A549 (cell line): ENCODE data around the gene LRP1. TPM values are rescaled to one million over a fixed set of nuclear protein-coding genes. Genes with fewer than 3 reads are reported as not detected.

ENCODE experiments used
- ATAC-seq, 2 experiments: fragments of 200-7000 bp in 1 of 2; fragments of >200 bp in 1 of 2; cut with Nextera tagmentation in 1 of 2; cut with Tn5 transposase in 1 of 2; 3 replicates each; pipeline versions ENCODE4 v1.8.0 to v1.9.1; 2018 to 2020; ENCODE audit warnings: mild to moderate bottlenecking in 1 of 2, moderate library complexity in 1 of 2
- CTCF ChIA-PET: fragments of 300-600 bp; sonication (Branson Sonifier 250); formaldehyde crosslinking; extraction: SDS; loops from one replicate; lab custom pipeline; 2021; ENCODE audit warnings: antibody characterized with exemption, inconsistent platforms; lab: Yijun Ruan, JAX
- POLR2A ChIA-PET: fragments of 350-600 bp; formaldehyde crosslinking; extraction: SDS; loops from one replicate; lab custom pipeline; 2021; ENCODE audit warnings: antibody characterized with exemption, inconsistent platforms; lab: Yijun Ruan, JAX
- DNase-seq, 2 experiments: peaks; one replicate each; pipeline versions ENCODE4 v3.0.0 to v3.0.0-alpha.2; 2011 to 2016; ENCODE audit warnings: low read depth in 1 of 2, low spot score in 1 of 2
- FAIRE-seq: peaks from 2 replicates; lab custom pipeline; 2011; peaks lifted over from hg19 to GRCh38; lab: Jason Lieb, UNC
- H3K27ac ChIP-seq, 2 experiments: fragments of >200 bp; sonication (Bioruptor Twin); formaldehyde crosslinking; 3 replicates each; pipeline ENCODE4 v1.5.1; 2016 to 2017
- H3K4me1 ChIP-seq: fragments of >200 bp; sonication (Bioruptor Twin); formaldehyde crosslinking; 3 replicates; pipeline ENCODE4 v1.6.1; 2016
- H3K4me2 ChIP-seq: fragments of >200 bp; sonication (Bioruptor Twin); formaldehyde crosslinking; 3 replicates; pipeline ENCODE4 v1.6.1; 2016
- H3K4me3 ChIP-seq: fragments of >200 bp; sonication (Bioruptor Twin); formaldehyde crosslinking; 3 replicates; pipeline ENCODE4 v1.5.1; 2016
- H3K9me3 ChIP-seq: fragments of >200 bp; sonication (Bioruptor Twin); formaldehyde crosslinking; 3 replicates; pipeline ENCODE4 v1.6.1; 2016
- CHD2 ChIP-seq: fragments of 150-350 bp; IDR thresholded peaks from 2 replicates; pipeline ENCODE4 v1.6.1; 2014; ENCODE audit warnings: low read length; ENCODE audit not compliant: partially characterized antibody
- FOSL2 ChIP-seq, 2 experiments: fragments of 450-650 bp in 1 of 2; fragments of >200 bp in 1 of 2; sonication (Bioruptor Twin) in 1 of 2; formaldehyde crosslinking; IDR thresholded peaks; 2 replicates each; pipeline versions ENCODE4 v1.5.0 to v1.6.1; 2016 to 2020; ENCODE audit warnings: mild to moderate bottlenecking in 1 of 2, moderate library complexity in 1 of 2
- JUN ChIP-seq, 2 experiments: fragments of >200 bp; sonication (Bioruptor Twin); formaldehyde crosslinking; IDR thresholded peaks; 2 replicates in 1 of 2; 3 replicates in 1 of 2; pipeline ENCODE4 v1.6.1; 2016 to 2017
- JUNB ChIP-seq: fragments of >200 bp; sonication (Bioruptor Twin); formaldehyde crosslinking; IDR thresholded peaks from 2 replicates; pipeline ENCODE4 v1.6.1; 2016
- KDM5A ChIP-seq: fragments of 200-600 bp; sonication (generic); IDR thresholded peaks from 2 replicates; pipeline ENCODE4 v1.6.1; 2016; ENCODE audit warnings: antibody characterized with exemption, mild to moderate bottlenecking
- MAFK ChIP-seq: fragments of 450-650 bp; IDR thresholded peaks from 2 replicates; pipeline ENCODE4 v1.6.1; 2014; ENCODE audit not compliant: partially characterized antibody
- MYC ChIP-seq: IDR thresholded peaks from 2 replicates; pipeline ENCODE4 v1.6.1; 2012; ENCODE audit warnings: mild to moderate bottlenecking, inconsistent platforms, low read length, improper control_type of control experiment, borderline replicate concordance
- NFE2L2 ChIP-seq: fragments of 150-350 bp; conservative IDR thresholded peaks from 2 replicates; pipeline ENCODE4 v1.6.1; 2014; ENCODE audit warnings: low read length
- NPAS2 ChIP-seq: fragments of 250-450 bp; sonication (Bioruptor Pico); IDR thresholded peaks from 2 replicates; pipeline ENCODE4 v1.8.0; 2022; ENCODE audit warnings: mild to moderate bottlenecking, moderate library complexity, borderline replicate concordance
- RAD21 ChIP-seq, 2 experiments: fragments of >200 bp in 1 of 2; sonication (Bioruptor Twin) in 1 of 2; formaldehyde crosslinking in 1 of 2; IDR thresholded peaks in 1 of 2; conservative IDR thresholded peaks in 1 of 2; 2 replicates in 1 of 2; 3 replicates in 1 of 2; pipeline ENCODE4 v1.6.1; 2012 to 2018; ENCODE audit warnings: inconsistent platforms in 1 of 2
- RARB ChIP-seq: fragments of 250-450 bp; sonication (Bioruptor Pico); IDR thresholded peaks from 2 replicates; pipeline ENCODE4 v1.8.0; 2021; ENCODE audit warnings: mild to moderate bottlenecking, moderate library complexity
- SMC3 ChIP-seq: fragments of >200 bp; sonication (Bioruptor Twin); formaldehyde crosslinking; IDR thresholded peaks from 3 replicates; pipeline ENCODE4 v1.6.1; 2018; ENCODE audit warnings: inconsistent platforms
- TFCP2L1 ChIP-seq: fragments of 250-450 bp; sonication (Bioruptor Pico); IDR thresholded peaks from 2 replicates; pipeline ENCODE4 v1.5.0; 2021; ENCODE audit warnings: mild to moderate bottlenecking
- ZC3H11A ChIP-seq: fragments of 450-650 bp; IDR thresholded peaks from 2 replicates; pipeline ENCODE4 v1.6.1; 2014; ENCODE audit warnings: antibody characterized with exemption, mild to moderate bottlenecking
- ZFP36 ChIP-seq: fragments of 450-650 bp; IDR thresholded peaks from 2 replicates; pipeline ENCODE4 v1.6.1; 2014; ENCODE audit warnings: borderline replicate concordance; ENCODE audit not compliant: partially characterized antibody
- WGBS: methylation state at CpG from one replicate; pipeline ENCODE4 v1.1.6; 2017; ENCODE audit errors: missing lambda C conversion rate; 5-methylcytosine and 5-hydroxymethylcytosine counted together
- polyA plus RNA-seq, 4 experiments: library from polyadenylated mRNA; depleted of rRNA in 3 of 4; stranded (reverse); fragments of >200 nt; fragmentation: RNase III in 1 of 4; extraction: RNeasy Plus Mini Kit Qiagen cat#74134 plus additional on column Dnase treatment in 1 of 4; gene quantifications; 2 replicates in 3 of 4; 3 replicates in 1 of 4; pipeline ENCODE4 v1.2.3, GENCODE V29; 2011 to 2017
- TF ChIP-seq, protein P1 (sequence below): fragments of >200 bp; sonication (Bioruptor Twin); formaldehyde crosslinking; IDR thresholded peaks from 2 replicates; pipeline ENCODE4 v1.6.1; 2016
- TF ChIP-seq, protein P2 (sequence below): fragments of >200 bp; sonication (Bioruptor Twin); formaldehyde crosslinking; IDR thresholded peaks from 3 replicates; pipeline ENCODE4 v1.6.1; 2016
- TF ChIP-seq, protein P3 (sequence below): IDR thresholded peaks from 2 replicates; pipeline ENCODE4 v1.6.1; 2012
- TF ChIP-seq, protein P4 (sequence below): fragments of 250-450 bp; sonication (Bioruptor Pico); IDR thresholded peaks from 2 replicates; pipeline ENCODE4 v1.5.0; 2020; ENCODE audit warnings: low read depth, mild to moderate bottlenecking, moderate library complexity

The LRP1 gene
- polyA plus RNA-seq, 2 of the 4 experiments (the other 2 are of a cell fraction) = 5.6 to 9.4 TPM

DNA sequence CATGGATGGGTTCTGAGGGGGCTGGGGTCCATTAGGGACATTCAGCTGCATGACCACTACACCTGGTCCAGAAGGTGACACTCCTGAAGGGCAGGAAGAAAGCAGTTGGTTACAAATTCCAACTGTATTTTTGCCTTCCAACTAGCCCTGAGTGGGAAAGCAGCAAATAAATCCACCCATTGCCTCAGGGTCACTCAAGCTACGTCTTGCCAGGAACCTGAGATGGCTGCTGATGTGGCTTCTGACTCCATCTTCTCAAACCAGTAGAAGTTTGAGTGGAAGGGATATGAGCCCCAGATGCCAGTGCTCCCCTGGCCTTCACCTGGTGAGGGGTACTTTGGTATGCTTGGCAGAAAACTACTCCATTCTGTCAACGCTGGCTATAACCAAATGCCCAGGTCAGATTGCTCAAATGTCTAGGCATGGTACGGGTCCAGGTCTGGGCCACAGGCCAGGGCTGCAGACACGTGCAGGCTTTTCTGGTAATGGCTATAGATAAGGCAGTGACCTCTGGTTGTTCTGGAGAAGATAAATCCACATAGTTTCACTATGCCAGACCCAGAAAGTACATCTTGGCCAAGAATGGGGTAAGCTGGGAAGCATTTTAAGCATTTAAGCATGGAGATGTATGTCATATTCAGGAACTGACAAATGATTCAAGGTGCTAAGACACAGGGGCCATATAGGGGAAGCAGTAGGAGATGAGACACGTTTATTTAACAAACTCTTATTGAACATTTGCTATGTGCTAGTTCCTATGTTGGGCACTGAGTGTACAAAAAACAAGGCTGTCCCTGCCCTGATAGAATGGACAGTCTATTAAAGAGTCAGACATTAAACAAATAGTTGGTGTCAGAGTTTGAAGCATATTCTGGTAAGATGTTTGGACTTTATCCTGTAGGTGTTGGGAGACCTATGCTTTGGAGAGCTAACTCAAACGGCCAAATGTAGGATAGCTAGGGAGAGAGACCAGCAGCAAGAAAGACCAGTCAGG is 131.0 kb downstream of the LRP1 start:
- ChIA-PET POLR2A (no interaction called here), CTCF (interaction anchor here (0.6 to 18.3 kb wide), 6 partner anchors 12 to 232 kb away, joined by 3 to 316 read pairs (median 4); partner anchors contain the start of genes GLI1, INHBE and STAC3)

DNA sequence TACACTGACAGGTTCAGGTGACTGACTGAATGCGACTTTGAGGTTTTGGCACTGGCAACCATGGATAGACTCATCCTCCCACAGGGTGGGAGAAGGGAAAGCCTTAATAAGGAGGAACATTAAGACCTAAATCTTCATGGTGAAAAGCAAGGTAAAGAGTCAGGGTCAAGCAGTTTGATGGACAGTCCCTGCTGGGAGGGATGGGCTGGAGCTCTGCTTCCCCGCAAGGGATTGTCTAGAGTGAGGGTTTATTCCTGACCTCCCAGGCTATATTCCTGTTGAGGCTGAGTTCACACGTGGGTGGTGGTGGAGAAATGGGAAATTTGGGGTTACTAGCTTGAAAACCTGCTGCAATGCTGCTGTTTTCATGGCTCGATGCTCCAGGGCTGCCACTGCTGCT is 132.1 kb downstream of the LRP1 start:
- WGBS = 79% methylated on average over 4 of the region's 4 CpGs
- Histone ChIP-seq H3K27ac (no peak overlapping the region), H3K4me1 (0 out of 3 replicates have a peak, but pooled peaks cover 3% of the 10 kb centered on the region), H3K4me3 (no peak overlapping the region), H3K4me2 (no peak overlapping the region), H3K9me3 (no peaks in the 10 kb centered on the region)
- ATAC-seq (no peak), DNase-seq (no peak), FAIRE-seq (no peak)
- TF ChIP-seq, protein P1, sequence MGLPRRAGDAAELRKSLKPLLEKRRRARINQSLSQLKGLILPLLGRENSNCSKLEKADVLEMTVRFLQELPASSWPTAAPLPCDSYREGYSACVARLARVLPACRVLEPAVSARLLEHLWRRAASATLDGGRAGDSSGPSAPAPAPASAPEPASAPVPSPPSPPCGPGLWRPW = no peak
- TF ChIP-seq ZFP36 (no peak), KDM5A (no peak), NFE2L2 (no peak), CHD2 (no peak), SMC3 (no peak), MYC (no peak), RAD21 (conservative IDR thresholded peaks at IDR 0.05 in 1 of 2, IDR thresholded peaks at IDR 0.05 in 1 of 2) (no peak), FOSL2 (IDR thresholded peaks at IDR 0.05) (no peak), FOSL2 (CRISPR knock-in tag; IDR thresholded peaks at IDR 0.05) (no peak), NPAS2 (CRISPR knock-in tag) (no peak), ZC3H11A (no peak)
- TF ChIP-seq, protein P2, sequence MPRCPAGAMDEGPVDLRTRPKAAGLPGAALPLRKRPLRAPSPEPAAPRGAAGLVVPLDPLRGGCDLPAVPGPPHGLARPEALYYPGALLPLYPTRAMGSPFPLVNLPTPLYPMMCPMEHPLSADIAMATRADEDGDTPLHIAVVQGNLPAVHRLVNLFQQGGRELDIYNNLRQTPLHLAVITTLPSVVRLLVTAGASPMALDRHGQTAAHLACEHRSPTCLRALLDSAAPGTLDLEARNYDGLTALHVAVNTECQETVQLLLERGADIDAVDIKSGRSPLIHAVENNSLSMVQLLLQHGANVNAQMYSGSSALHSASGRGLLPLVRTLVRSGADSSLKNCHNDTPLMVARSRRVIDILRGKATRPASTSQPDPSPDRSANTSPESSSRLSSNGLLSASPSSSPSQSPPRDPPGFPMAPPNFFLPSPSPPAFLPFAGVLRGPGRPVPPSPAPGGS = no peak
- TF ChIP-seq, protein P3, sequence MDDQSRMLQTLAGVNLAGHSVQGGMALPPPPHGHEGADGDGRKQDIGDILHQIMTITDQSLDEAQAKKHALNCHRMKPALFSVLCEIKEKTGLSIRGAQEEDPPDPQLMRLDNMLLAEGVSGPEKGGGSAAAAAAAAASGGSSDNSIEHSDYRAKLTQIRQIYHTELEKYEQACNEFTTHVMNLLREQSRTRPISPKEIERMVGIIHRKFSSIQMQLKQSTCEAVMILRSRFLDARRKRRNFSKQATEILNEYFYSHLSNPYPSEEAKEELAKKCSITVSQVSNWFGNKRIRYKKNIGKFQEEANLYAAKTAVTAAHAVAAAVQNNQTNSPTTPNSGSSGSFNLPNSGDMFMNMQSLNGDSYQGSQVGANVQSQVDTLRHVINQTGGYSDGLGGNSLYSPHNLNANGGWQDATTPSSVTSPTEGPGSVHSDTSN = no peak
- ChIA-PET POLR2A (no interaction called here), CTCF (interaction anchor here (1.0 to 18.3 kb wide), 7 partner anchors 13 to 203 kb away, joined by 3 to 316 read pairs (median 4); partner anchors contain the start of genes GLI1, INHBE and STAC3)

More for the DNA sequence above, 131.0 kb downstream of the LRP1 start:
- Histone ChIP-seq H3K4me1 (0 out of 3 replicates have a peak, but pooled peaks cover 3% of the 10 kb centered on the region), H3K4me2 (no peak overlapping the region), H3K27ac (no peak overlapping the region), H3K4me3 (no peak overlapping the region), H3K9me3 (no peaks in the 10 kb centered on the region)
- ATAC-seq = no peak
- FAIRE-seq = no peak
- TF ChIP-seq ZC3H11A (no peak), MYC (no peak), RARB (CRISPR knock-in tag) (no peak), TFCP2L1 (CRISPR knock-in tag) (no peak), JUN (IDR thresholded peaks at IDR 0.05) (no peak), JUNB (no peak), NFE2L2 (no peak), NPAS2 (CRISPR knock-in tag) (no peak), MAFK (no peak)
- TF ChIP-seq, protein P4, sequence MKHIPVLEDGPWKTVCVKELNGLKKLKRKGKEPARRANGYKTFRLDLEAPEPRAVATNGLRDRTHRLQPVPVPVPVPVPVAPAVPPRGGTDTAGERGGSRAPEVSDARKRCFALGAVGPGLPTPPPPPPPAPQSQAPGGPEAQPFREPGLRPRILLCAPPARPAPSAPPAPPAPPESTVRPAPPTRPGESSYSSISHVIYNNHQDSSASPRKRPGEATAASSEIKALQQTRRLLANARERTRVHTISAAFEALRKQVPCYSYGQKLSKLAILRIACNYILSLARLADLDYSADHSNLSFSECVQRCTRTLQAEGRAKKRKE (CRISPR knock-in tag) = no peak
- 55% methylated on average over 6 of the region's 6 CpGs for WGBS
- no peak for DNase-seq
